Tibial nerve (tissue), 3 donors: ENCODE data around the gene TSSK6.

Source experiments
- POLR2A ChIP-seq, 2 donors: fragments of 450-650 bp; IDR thresholded peaks; one replicate each; pipeline ENCODE4 v1.6.1; 2017; ENCODE audit warnings: antibody characterized with exemption in 2 of 2, mild to moderate bottlenecking in 2 of 2, moderate library complexity in 2 of 2
- TF ChIP-seq, protein P1 (sequence below), 5 experiments: fragments of 200-600 bp in 3 of 5; fragments of 450-650 bp in 2 of 5; sonication (generic) in 3 of 5; IDR thresholded peaks; one replicate each; pipeline ENCODE4 v1.5.1; 2016 to 2019; ENCODE audit warnings: antibody characterized with exemption in 5 of 5, mild to moderate bottlenecking in 3 of 5, moderate library complexity in 2 of 5

DNA sequence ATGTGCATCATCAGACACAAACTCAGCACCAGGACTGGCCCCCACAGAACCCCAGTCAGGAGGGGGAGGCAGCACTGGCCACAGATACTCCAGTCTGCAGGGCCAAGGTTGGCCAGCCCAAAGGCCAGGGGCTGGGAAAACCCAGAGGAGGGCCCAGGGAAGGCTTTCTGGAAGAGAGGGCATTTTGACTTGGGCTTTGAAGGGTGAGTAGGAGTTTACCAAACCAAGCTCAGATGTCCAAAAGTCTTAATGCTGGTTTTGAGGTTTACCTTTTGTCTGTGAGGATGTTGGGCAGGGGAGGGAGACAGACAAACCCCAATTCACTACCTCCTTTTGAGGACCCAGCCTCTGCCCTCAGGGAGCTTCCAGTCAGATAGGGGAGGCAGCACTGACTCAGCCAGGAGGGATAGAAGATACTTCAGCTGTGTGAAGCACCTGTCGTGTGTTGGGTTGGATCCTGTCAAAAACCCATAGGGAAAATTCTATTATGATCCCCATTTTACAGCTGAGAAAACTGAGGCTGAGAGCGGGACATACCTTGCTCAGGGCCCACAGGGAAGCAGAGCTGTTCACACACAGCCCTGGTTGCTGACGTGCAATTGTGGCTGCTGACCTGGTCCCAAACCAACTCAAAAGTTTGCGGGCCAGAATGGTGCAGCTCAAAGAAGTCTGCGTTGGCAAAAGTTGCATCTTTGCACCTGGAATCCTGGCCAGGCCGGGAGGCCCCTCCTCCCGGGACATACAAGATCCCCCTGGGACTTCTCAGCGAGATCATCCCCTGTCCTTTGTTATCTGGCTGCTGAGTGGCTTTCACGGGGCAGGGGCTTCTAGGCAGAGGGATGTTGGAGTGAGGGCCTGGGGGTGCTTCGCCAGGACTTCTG lies 35.9 kb upstream of the TSSK6 start:
- no peak for TF ChIP-seq POLR2A (IDR thresholded peaks at IDR 0.05)
- TF ChIP-seq, protein P1, sequence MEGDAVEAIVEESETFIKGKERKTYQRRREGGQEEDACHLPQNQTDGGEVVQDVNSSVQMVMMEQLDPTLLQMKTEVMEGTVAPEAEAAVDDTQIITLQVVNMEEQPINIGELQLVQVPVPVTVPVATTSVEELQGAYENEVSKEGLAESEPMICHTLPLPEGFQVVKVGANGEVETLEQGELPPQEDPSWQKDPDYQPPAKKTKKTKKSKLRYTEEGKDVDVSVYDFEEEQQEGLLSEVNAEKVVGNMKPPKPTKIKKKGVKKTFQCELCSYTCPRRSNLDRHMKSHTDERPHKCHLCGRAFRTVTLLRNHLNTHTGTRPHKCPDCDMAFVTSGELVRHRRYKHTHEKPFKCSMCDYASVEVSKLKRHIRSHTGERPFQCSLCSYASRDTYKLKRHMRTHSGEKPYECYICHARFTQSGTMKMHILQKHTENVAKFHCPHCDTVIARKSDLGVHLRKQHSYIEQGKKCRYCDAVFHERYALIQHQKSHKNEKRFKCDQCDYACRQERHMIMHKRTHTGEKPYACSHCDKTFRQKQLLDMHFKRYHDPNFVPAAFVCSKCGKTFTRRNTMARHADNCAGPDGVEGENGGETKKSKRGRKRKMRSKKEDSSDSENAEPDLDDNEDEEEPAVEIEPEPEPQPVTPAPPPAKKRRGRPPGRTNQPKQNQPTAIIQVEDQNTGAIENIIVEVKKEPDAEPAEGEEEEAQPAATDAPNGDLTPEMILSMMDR (IDR thresholded peaks at IDR 0.05): no peak
